ENCODE data around the gene FAM53A. TPM values are rescaled to one million over a fixed set of nuclear protein-coding genes. Genes with fewer than 3 reads are reported as not detected.

The FAM53A gene
- total RNA-seq, 1 experiment from 2014 or later: 0.51 TPM

- Histone ChIP-seq H3K27ac (no peak overlapping the region), H3K4me1 (no peaks in the 10 kb centered on the region), H3K4me3 (no peak overlapping the region), H3K27me3 (no peaks in the 10 kb centered on the region), H3K36me3 (no peaks in the 10 kb centered on the region), H3K9me3 (replicated peaks) (peaks cover 10% of the 10 kb centered on the region; the same call in 1 of the 2 replicates)
- DNase-seq: no peak
These were observed 91.9 kb downstream of the FAM53A start for GRCh38 chr4:1592068-1592708.

GRCh38 chr4:1591107-1591506 lies 93.0 kb downstream of the FAM53A start:
- Histone ChIP-seq H3K9me3 (replicated peaks) (peaks cover 10% of the 10 kb centered on the region; the same call in 1 of the 2 replicates), H3K4me1 (no peaks in the 10 kb centered on the region), H3K27me3 (no peaks in the 10 kb centered on the region), H3K27ac (no peak overlapping the region), H3K4me3 (no peak overlapping the region), H3K36me3 (no peaks in the 10 kb centered on the region)
- no peak for DNase-seq

GRCh38 chr4:1590244-1590643 lies 93.9 kb downstream of the FAM53A start:
- Histone ChIP-seq H3K27ac (no peak overlapping the region), H3K36me3 (no peaks in the 10 kb centered on the region), H3K27me3 (no peaks in the 10 kb centered on the region), H3K4me3 (no peak overlapping the region), H3K4me1 (no peaks in the 10 kb centered on the region), H3K9me3 (replicated peaks) (peaks cover 10% of the 10 kb centered on the region; the same call in 1 of the 2 replicates)
- no peak for DNase-seq

Other genes starting within 250 kb of the FAM53A start
- gene SLBP, start 28.0 kb upstream of the FAM53A start, total RNA-seq (2014; rRNA removed; shearing (Covaris generic)): 177 and 183 TPM in 2 replicates
- gene TMEM129, start 37.0 kb upstream of the FAM53A start, total RNA-seq (2014; rRNA removed; shearing (Covaris generic)): 15.5 and 18.6 TPM in 2 replicates
- 68.3 and 74.7 TPM in 2 replicates for gene TACC3, start 37.2 kb upstream of the FAM53A start, total RNA-seq (2014; rRNA removed; shearing (Covaris generic))
- 2.0 and 2.4 TPM in 2 replicates for gene FGFR3, start 109.0 kb upstream of the FAM53A start, total RNA-seq (2014; rRNA removed; shearing (Covaris generic))
- gene LETM1, start 171.8 kb upstream of the FAM53A start, total RNA-seq (2014; rRNA removed; shearing (Covaris generic)): 44.3 and 54.4 TPM in 2 replicates
- 120 and 138 TPM in 2 replicates for gene NSD2, start 187.1 kb upstream of the FAM53A start, total RNA-seq (2014; rRNA removed; shearing (Covaris generic))

Data from SJCRH30 (cell line).